GM12801 (cell line): ENCODE results near the gene LYPD1.

Experiments
- TF ChIP-seq, protein P1 (sequence below): IDR thresholded peaks from one replicate; pipeline ENCODE4 v1.5.1; 2011; ENCODE audit warnings: control low read depth; ENCODE audit not compliant: insufficient read length; ENCODE audit errors: extremely low read depth

LYPD1 gene

DNA sequence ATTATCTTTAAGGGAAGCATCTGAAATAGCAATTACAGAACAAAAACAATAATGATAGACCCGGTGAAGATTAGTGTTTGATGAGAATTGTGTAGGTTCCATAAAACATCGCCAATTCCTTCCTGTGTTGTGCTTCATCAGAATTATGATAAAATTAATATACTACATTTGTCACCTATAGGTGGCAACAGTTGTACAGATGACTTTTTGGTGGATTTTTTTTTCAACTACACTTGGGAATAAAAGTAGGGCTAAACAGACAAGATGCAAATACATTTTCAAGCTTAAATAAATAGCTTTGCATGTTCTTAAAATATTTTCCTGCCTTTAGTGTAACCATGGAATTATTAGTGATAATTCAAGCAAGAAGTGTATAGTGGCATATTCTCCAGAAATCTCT is 7.0 kb upstream of the LYPD1 start:
- TF ChIP-seq, protein P1, sequence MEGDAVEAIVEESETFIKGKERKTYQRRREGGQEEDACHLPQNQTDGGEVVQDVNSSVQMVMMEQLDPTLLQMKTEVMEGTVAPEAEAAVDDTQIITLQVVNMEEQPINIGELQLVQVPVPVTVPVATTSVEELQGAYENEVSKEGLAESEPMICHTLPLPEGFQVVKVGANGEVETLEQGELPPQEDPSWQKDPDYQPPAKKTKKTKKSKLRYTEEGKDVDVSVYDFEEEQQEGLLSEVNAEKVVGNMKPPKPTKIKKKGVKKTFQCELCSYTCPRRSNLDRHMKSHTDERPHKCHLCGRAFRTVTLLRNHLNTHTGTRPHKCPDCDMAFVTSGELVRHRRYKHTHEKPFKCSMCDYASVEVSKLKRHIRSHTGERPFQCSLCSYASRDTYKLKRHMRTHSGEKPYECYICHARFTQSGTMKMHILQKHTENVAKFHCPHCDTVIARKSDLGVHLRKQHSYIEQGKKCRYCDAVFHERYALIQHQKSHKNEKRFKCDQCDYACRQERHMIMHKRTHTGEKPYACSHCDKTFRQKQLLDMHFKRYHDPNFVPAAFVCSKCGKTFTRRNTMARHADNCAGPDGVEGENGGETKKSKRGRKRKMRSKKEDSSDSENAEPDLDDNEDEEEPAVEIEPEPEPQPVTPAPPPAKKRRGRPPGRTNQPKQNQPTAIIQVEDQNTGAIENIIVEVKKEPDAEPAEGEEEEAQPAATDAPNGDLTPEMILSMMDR = no peak

DNA sequence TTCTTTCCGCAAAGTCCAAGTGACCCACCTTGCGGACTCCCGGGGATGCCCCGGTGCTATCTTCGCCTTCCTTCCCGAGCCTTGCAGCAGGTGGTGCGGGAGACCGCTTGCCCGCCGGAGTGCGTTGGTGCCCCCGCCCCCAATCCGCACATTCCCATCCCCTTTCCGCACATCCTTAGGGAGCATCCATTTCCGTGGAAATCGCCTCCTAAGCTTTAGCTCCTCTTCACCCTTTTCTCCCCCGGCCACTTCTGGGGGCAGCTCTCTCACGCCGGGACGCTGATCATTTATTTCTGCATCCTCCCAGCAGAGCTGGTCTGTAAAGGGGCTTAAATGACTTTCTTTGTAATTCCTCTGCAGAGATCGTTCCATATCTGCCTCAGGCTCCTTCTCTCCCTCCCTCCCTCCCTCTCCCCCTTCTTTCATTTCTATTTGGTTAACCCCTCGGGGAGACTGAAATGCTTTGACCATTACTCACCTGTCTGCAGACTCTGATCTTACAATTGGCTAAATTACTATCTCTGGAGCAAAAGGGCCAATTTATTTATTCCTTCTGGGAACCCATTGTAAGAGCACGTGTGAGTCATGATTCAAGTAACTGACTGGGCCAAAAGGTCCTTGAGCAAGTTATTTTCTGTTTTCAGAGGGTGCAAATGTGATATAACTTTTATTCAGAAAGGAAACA is 1.3 kb upstream of the LYPD1 start:
- TF ChIP-seq, protein P1 = no peak

DNA sequence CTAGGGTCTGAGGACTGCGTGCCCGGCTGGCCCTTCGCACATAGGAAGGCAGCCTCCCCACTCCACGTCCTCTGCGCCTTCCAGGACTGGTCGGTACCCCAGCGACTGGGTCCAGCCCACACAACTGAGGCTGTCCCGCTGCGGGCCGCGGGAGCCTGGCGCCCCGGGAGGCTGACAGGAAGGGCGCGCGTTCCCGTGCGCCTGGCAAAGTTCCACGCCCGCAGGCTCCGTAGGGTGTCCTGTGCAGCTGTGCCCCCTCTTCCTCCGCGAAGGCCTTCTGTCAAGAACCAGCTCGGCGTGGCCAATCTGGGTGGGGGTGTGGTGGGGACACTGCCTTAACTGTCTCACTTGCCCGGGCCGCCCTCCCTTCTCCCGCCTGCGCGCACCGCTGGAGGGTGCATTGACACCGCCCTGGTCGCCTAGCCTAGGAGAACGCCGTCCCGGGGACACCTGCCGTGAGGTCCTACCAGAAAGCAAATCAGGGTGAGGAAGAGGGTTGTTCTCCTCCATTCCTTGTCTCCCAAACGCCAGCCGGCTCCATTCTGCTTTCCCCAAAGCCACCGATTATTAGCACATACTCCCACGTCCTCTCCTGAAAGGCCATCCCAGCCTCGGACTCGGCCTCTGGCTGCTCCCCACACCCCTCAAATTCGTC is 618 bp upstream of the LYPD1 start:
- TF ChIP-seq, protein P1 = no peak

DNA sequence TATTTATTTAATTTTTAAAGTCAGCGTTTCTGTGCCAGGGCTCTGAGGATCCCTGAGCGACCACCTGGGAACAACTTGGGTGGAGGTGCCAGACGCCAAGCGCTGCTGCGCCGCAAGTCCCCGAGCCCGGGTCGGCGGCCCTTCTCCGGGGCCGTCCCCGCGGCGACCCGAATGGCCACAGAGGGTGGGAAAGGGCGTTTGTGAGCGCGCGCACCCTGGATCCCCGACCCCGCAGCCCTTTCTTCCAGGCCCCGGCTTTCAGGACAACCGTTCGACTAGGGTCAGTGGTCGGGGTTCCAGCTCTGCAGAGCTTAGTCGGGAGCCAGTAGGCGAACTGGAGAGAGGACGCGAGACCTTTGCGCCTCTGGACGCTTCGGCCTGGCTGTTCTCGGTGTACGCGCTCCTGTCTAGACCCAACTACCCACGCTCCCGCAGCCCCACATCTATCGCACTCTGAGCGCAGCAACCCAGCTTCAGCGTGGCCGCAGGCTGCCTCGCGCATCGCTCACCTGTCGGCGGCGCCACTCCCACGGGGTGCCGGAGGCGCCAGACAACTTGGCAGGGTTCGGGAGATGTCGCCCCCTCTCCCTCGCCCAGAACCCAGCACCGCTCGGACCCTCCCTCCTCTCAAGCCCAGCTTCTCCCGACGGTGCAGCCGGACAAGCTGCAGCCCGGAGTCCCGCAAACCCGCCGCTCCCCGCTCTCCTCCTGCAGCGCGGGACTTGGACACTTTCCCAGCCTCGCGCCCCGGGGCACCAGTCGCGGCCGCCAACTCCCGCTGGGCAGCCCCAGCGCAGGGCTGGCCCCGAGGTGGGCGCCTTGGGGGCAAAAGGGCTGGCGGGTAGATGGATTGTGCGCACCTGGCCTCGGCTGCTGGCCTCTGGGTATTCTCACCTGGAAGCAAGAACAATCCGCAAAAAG is 758 bp downstream of the LYPD1 start:
- TF ChIP-seq, protein P1 = no peak

DNA sequence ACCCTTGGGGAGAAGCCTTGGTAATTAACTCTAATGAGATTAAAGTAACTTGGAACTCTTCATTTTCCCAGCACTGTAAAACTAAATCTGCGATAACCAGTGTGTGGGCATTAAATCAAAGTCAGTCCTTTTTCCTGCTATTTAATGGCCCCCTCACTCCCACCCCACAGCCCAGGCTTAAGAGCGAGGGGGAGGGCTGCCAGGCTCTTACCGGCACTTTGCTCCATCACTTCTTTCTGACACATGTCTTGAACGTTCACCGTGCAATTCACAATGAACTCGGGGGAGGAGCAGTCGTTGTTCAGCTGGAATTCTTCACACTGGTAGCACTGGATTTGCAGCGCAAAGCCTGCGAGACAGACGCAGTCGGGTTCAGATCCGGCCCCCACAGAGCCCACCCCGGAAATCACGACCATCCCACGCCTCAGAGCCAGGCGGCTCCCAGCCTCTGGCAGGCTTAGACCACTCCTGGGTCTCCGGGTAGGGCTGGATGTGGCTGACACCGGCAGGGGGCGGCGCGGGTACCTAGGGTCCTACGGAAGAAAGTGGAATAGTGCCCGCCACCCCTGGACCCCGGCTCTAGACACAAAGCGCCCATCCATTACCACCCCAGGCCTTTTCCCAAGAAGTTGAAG is 1.7 kb downstream of the LYPD1 start:
- TF ChIP-seq, protein P1 = no peak

DNA sequence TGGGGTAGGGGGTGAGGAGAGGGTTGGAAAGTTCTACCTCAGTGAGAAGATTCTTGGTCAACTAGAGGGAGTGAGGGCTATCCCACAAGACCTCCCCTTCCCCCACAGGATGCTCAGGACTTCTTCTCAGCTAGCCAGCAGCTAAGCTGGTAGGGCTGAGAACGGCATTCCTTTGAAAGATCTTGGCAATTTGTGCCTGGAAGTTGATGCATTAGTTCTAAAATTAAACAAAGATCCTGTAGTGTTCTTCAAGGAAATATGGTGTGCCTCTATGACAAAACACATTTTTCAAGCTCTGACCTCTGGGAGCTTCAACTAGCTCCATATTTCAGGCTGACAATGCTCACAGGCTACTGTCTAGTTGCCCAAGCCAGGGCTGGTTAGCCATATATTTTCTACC is 2.3 kb downstream of the LYPD1 start:
- TF ChIP-seq, protein P1 = no peak
